Smooth muscle cell (in vitro differentiated cells): ENCODE data around the gene CCDC71L. TPM values are rescaled to one million over a fixed set of nuclear protein-coding genes. Genes with fewer than 3 reads are reported as not detected.
A peak's percentile ranks its signal among the peaks of the same experiment; 100 is the strongest.

Experiments
- DNase-seq: peaks from one replicate; lab custom pipeline; 2025; ENCODE audit not compliant: unreplicated experiment; lab: John Stamatoyannopoulos, UW
- H2AFZ ChIP-seq: fragments of 200-600 bp; sonication (generic); 2 replicates; pipeline ENCODE4 v1.6.0; 2016; ENCODE audit warnings: antibody characterized with exemption, low read depth, mild to moderate bottlenecking
- H3F3A ChIP-seq: fragments of 200-600 bp; sonication (generic); 2 replicates; pipeline ENCODE4 v1.6.0; 2017; ENCODE audit warnings: antibody characterized with exemption, low read depth
- H3K27ac ChIP-seq: fragments of 200-600 bp; sonication (generic); 2 replicates; pipeline ENCODE4 v1.5.1; 2016; ENCODE audit warnings: low read depth, mild to moderate bottlenecking
- H3K27me3 ChIP-seq: fragments of 200-600 bp; sonication (generic); 2 replicates; pipeline ENCODE4 v1.6.1; 2016; ENCODE audit warnings: low read depth, mild to moderate bottlenecking
- H3K36me3 ChIP-seq: fragments of 200-600 bp; sonication (generic); 2 replicates; pipeline ENCODE4 v1.5.1; 2016; ENCODE audit warnings: low read depth
- H3K4me1 ChIP-seq: fragments of 200-600 bp; sonication (generic); 2 replicates; pipeline ENCODE4 v1.5.1; 2016; ENCODE audit warnings: low read depth
- H3K4me2 ChIP-seq: fragments of 200-600 bp; sonication (generic); 2 replicates; pipeline ENCODE4 v1.6.0; 2016; ENCODE audit warnings: mild to moderate bottlenecking
- H3K4me3 ChIP-seq: fragments of 200-600 bp; sonication (generic); 2 replicates; pipeline ENCODE4 v1.5.1; 2016; ENCODE audit warnings: mild to moderate bottlenecking
- H3K79me2 ChIP-seq: fragments of 200-600 bp; sonication (generic); 2 replicates; pipeline ENCODE4 v1.6.0; 2016; ENCODE audit warnings: low read depth, mild to moderate bottlenecking
- H3K9ac ChIP-seq: fragments of 200-600 bp; sonication (generic); 2 replicates; pipeline ENCODE4 v1.6.0; 2016; ENCODE audit warnings: low read depth
- H3K9me3 ChIP-seq: fragments of 200-600 bp; sonication (generic); replicated peaks from 2 replicates; pipeline ENCODE4 v1.5.1; 2016; ENCODE audit warnings: low read depth
- H4K20me1 ChIP-seq: fragments of 200-600 bp; sonication (generic); 2 replicates; pipeline ENCODE4 v1.6.0; 2016; ENCODE audit warnings: low read depth
- CTCF ChIP-seq: fragments of 200-600 bp; sonication (generic); IDR thresholded peaks from 2 replicates; pipeline ENCODE4 v1.5.1; 2017; ENCODE audit warnings: borderline replicate concordance, mild to moderate bottlenecking, antibody characterized with exemption; ENCODE audit not compliant: insufficient read depth, poor library complexity, severe bottlenecking
- WGBS: methylation state at CpG from one replicate; pipeline ENCODE4 v1.1.7; 2016; ENCODE audit warnings: low lambda C conversion rate; 5-methylcytosine and 5-hydroxymethylcytosine counted together
- polyA plus RNA-seq: library from polyadenylated mRNA; unstranded; fragments of >200 nt; fragmentation: Nextera tagmentation; extraction: Ambion mirVana; gene quantifications from 2 replicates; pipeline ENCODE4 v1.2.1, GENCODE V29; 2016
- total RNA-seq: library from RNA; depleted of rRNA; stranded (reverse); fragments of >200 nt; gene quantifications from 2 replicates; pipeline ENCODE4 v1.2.3, GENCODE V29; 2014

CCDC71L gene
- total and polyA plus RNA-seq, 2 experiments from 2014 or later = 21.0 to 35.7 TPM

DNA sequence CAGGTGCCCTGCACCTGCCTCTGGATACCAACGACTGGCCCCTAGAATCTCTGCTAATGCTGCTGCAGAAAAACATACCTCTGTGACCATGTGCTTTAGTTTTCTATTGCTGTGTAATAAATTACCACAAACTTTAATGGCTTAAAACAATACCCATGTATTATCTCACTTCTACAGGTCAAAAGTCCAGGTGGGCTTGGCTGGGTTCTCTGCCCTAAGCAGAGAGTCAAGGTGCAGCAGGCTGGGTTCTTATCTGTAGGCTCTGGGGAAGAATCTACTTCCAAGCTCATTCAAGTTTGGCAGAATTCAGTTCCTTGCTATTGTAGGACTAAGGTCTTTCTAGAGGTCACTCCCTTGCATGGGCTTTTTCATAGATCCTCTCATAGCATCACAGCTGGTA lies 52.3 kb downstream of the CCDC71L start:
- Histone ChIP-seq H3F3A (no peaks in the 10 kb centered on the region), H3K4me3 (no peak overlapping the region), H3K9ac (no peak overlapping the region), H3K4me2 (peak overlapping the region; percentile 33), H4K20me1 (no peaks in the 10 kb centered on the region), H3K9me3 (no peaks in the 10 kb centered on the region), H3K36me3 (no peaks in the 10 kb centered on the region), H3K27ac (peak overlapping the region; percentile 86), H3K4me1 (no peaks in the 10 kb centered on the region), H3K27me3 (no peaks in the 10 kb centered on the region), H3K79me2 (no peaks in the 10 kb centered on the region), H2AFZ (peak overlapping the region; percentile 64)
- DNase-seq = no peak
- no peak for TF ChIP-seq CTCF
- 95% methylated on average over 1 of the region's 1 CpG for WGBS

Other genes starting within 250 kb of the CCDC71L start
- gene PIK3CG, start 204.1 kb upstream of the CCDC71L start, total RNA-seq = not detected in 2 replicates
- gene PIK3CG, start 204.1 kb upstream of the CCDC71L start, polyA plus RNA-seq = not detected in 2 replicates